Liver (tissue), 9 donors: ENCODE results near the gene SERPINH1. TPM values are rescaled to one million over a fixed set of nuclear protein-coding genes. Genes with fewer than 3 reads are reported as not detected.

Experiments
- DNase-seq: peaks from one replicate; pipeline ENCODE4 v3.0.0-alpha.2; 2017; ENCODE audit warnings: low spot score
- H3K27ac ChIP-seq, 2 donors: one replicate each; pipeline ENCODE4 v1.7.0; 2013; ENCODE audit warnings: inconsistent platforms in 2 of 2, low read length in 2 of 2, control low read depth in 1 of 2, low read depth in 1 of 2, mild to moderate bottlenecking in 1 of 2
- H3K27me3 ChIP-seq, 4 donors: one replicate each; pipeline versions ENCODE4 v1.6.1 to v1.7.0; 2013; ENCODE audit warnings: low read length in 3 of 4, inconsistent platforms in 1 of 4, mild to moderate bottlenecking in 1 of 4, moderate library complexity in 1 of 4; ENCODE audit not compliant: control insufficient read depth in 4 of 4, insufficient read depth in 4 of 4
- H3K36me3 ChIP-seq, 4 donors: one replicate each; pipeline versions ENCODE4 v1.6.1 to v1.7.0; 2013; ENCODE audit warnings: low read length in 3 of 4, mild to moderate bottlenecking in 3 of 4, low read depth in 1 of 4, moderate library complexity in 1 of 4; ENCODE audit not compliant: control insufficient read depth in 4 of 4, insufficient read depth in 3 of 4
- H3K4me1 ChIP-seq, 4 donors: one replicate each; pipeline versions ENCODE4 v1.6.1 to v1.7.0; 2013; ENCODE audit warnings: low read length in 3 of 4, mild to moderate bottlenecking in 3 of 4, moderate library complexity in 1 of 4; ENCODE audit not compliant: control insufficient read depth in 4 of 4, insufficient read depth in 4 of 4
- H3K4me3 ChIP-seq, 3 donors: one replicate each; pipeline versions ENCODE4 v1.6.1 to v1.7.0; 2013; ENCODE audit warnings: low read length in 3 of 3, control low read depth in 1 of 3, low read depth in 1 of 3, mild to moderate bottlenecking in 1 of 3
- H3K9ac ChIP-seq, 2 donors: one replicate each; pipeline ENCODE4 v1.7.0; 2013; ENCODE audit warnings: low read length in 2 of 2, mild to moderate bottlenecking in 2 of 2, moderate library complexity in 2 of 2, control low read depth in 1 of 2, low read depth in 1 of 2
- H3K9me3 ChIP-seq, 4 donors: one replicate each; pipeline versions ENCODE4 v1.6.1 to v1.7.0; 2013; ENCODE audit warnings: low read length in 3 of 4; ENCODE audit not compliant: control insufficient read depth in 4 of 4
- EGR1 ChIP-seq, 2 donors: IDR thresholded peaks; 2 replicates each; pipeline ENCODE4 v1.6.1; 2016 to 2018; ENCODE audit warnings: antibody characterized with exemption in 2 of 2, low read depth in 2 of 2
- FOXA1 ChIP-seq: IDR thresholded peaks from 2 replicates; pipeline ENCODE4 v1.6.1; 2016; ENCODE audit warnings: antibody characterized with exemption
- FOXA2 ChIP-seq: IDR thresholded peaks from 2 replicates; pipeline ENCODE4 v1.6.1; 2016; ENCODE audit warnings: antibody characterized with exemption
- GABPA ChIP-seq, 2 donors: IDR thresholded peaks in 1 of 2; conservative IDR thresholded peaks in 1 of 2; 2 replicates each; pipeline ENCODE4 v1.6.1; 2016; ENCODE audit warnings: antibody characterized with exemption in 2 of 2, mild to moderate bottlenecking in 1 of 2, moderate library complexity in 1 of 2
- HNF4A ChIP-seq, 2 donors: conservative IDR thresholded peaks; 2 replicates each; pipeline ENCODE4 v1.6.1; 2016; ENCODE audit warnings: antibody characterized with exemption in 2 of 2, mild to moderate bottlenecking in 2 of 2
- HNF4G ChIP-seq: IDR thresholded peaks from 2 replicates; pipeline ENCODE4 v1.6.1; 2016; ENCODE audit warnings: antibody characterized with exemption
- JUND ChIP-seq, 2 donors: IDR thresholded peaks; 2 replicates each; pipeline ENCODE4 v1.6.1; 2016; ENCODE audit warnings: antibody characterized with exemption in 2 of 2
- NR2F2 ChIP-seq: IDR thresholded peaks from 2 replicates; pipeline ENCODE4 v1.6.1; 2016; ENCODE audit warnings: antibody characterized with exemption
- RAD21 ChIP-seq, 2 donors: IDR thresholded peaks; 2 replicates each; pipeline ENCODE4 v1.6.1; 2016; ENCODE audit warnings: antibody characterized with exemption in 2 of 2, mild to moderate bottlenecking in 2 of 2
- RXRA ChIP-seq, 2 donors: IDR thresholded peaks; 2 replicates each; pipeline ENCODE4 v1.6.1; 2017 to 2018; ENCODE audit warnings: antibody characterized with exemption in 2 of 2, mild to moderate bottlenecking in 1 of 2
- SP1 ChIP-seq: IDR thresholded peaks from 2 replicates; pipeline ENCODE4 v1.6.1; 2018; ENCODE audit warnings: antibody characterized with exemption, mild to moderate bottlenecking
- TAF1 ChIP-seq: conservative IDR thresholded peaks from 2 replicates; pipeline ENCODE4 v1.6.1; 2016; ENCODE audit warnings: antibody characterized with exemption, mild to moderate bottlenecking
- YY1 ChIP-seq: IDR thresholded peaks from 2 replicates; pipeline ENCODE4 v1.6.1; 2016; ENCODE audit warnings: antibody characterized with exemption, mild to moderate bottlenecking
- ZBTB33 ChIP-seq: IDR thresholded peaks from 2 replicates; pipeline ENCODE4 v1.6.1; 2016; ENCODE audit warnings: antibody characterized with exemption
- whole genome bisulfite sequencing: extraction: QIAGEN DNeasy Blood & Tissue Kit; methylation state at CpG from one replicate; pipeline ENCODE4 v1.1.7; 2013; 5-methylcytosine and 5-hydroxymethylcytosine counted together
- polyA plus RNA-seq, 2 donors: library from polyadenylated mRNA; stranded (reverse) in 1 of 2; unstranded in 1 of 2; fragments of 200-250 nt in 1 of 2; fragments of >200 nt in 1 of 2; fragmentation: Nextera tagmentation in 1 of 2; extraction: Ambion mirVana in 1 of 2; gene quantifications; one replicate each; pipeline versions ENCODE4 v1.2.1 to v1.2.3, GENCODE V29; 2013 to 2015
- total RNA-seq, 2 donors: library from RNA; depleted of rRNA; stranded (reverse); fragments of >200 nt; gene quantifications; one replicate each; pipeline ENCODE4 v1.2.3, GENCODE V29; 2014
- TF ChIP-seq, protein P1 (sequence below): IDR thresholded peaks from 2 replicates; pipeline ENCODE4 v1.6.1; 2016; ENCODE audit warnings: antibody characterized with exemption, mild to moderate bottlenecking
- TF ChIP-seq, protein P2 (sequence below): IDR thresholded peaks from 2 replicates; pipeline ENCODE4 v1.6.1; 2016; ENCODE audit warnings: antibody characterized with exemption
- TF ChIP-seq, protein P3 (sequence below): fragments of 150-350 bp; IDR thresholded peaks from 2 replicates; pipeline ENCODE4 v1.5.1; 2017; ENCODE audit warnings: improper control_type of control experiment, low read depth, low read length; ENCODE audit not compliant: missing input control
- donor health status: healthy.
- donor health status: healthy.
- donor health status: healthy.
- donor health status: healthy.
- donor health status: healthy.

Gene SERPINH1
- total and polyA plus RNA-seq, 4 donors: 5.0 to 118 (median 68.7) TPM

DNA sequence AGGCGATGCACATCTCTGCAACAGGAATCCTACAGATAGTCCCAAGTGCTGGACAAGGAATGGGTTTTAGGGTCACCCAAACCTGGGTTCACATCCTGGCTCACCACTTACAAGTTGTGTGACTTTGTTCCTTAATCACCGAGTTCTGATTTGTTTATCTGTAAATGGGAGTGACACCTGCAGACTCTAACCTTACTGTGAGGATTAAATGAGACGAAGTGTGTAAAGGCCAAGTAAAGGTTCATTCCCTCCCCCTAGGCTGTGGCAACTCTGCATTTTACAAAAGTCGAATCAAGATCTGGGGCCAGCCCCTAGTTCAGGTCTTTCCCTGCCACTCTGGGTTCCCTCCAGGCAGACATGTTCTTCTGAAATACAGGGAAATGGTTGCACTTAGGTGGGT, 34.9 kb downstream of the SERPINH1 start (continued):
- TF ChIP-seq, protein P1, sequence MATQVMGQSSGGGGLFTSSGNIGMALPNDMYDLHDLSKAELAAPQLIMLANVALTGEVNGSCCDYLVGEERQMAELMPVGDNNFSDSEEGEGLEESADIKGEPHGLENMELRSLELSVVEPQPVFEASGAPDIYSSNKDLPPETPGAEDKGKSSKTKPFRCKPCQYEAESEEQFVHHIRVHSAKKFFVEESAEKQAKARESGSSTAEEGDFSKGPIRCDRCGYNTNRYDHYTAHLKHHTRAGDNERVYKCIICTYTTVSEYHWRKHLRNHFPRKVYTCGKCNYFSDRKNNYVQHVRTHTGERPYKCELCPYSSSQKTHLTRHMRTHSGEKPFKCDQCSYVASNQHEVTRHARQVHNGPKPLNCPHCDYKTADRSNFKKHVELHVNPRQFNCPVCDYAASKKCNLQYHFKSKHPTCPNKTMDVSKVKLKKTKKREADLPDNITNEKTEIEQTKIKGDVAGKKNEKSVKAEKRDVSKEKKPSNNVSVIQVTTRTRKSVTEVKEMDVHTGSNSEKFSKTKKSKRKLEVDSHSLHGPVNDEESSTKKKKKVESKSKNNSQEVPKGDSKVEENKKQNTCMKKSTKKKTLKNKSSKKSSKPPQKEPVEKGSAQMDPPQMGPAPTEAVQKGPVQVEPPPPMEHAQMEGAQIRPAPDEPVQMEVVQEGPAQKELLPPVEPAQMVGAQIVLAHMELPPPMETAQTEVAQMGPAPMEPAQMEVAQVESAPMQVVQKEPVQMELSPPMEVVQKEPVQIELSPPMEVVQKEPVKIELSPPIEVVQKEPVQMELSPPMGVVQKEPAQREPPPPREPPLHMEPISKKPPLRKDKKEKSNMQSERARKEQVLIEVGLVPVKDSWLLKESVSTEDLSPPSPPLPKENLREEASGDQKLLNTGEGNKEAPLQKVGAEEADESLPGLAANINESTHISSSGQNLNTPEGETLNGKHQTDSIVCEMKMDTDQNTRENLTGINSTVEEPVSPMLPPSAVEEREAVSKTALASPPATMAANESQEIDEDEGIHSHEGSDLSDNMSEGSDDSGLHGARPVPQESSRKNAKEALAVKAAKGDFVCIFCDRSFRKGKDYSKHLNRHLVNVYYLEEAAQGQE: no peak
- TF ChIP-seq FOXA1: no peak
- TF ChIP-seq, protein P2, sequence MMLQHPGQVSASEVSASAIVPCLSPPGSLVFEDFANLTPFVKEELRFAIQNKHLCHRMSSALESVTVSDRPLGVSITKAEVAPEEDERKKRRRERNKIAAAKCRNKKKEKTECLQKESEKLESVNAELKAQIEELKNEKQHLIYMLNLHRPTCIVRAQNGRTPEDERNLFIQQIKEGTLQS: no peak
- no peak for TF ChIP-seq YY1
- TF ChIP-seq RAD21 (IDR thresholded peaks at IDR 0.05): no peak

DNA sequence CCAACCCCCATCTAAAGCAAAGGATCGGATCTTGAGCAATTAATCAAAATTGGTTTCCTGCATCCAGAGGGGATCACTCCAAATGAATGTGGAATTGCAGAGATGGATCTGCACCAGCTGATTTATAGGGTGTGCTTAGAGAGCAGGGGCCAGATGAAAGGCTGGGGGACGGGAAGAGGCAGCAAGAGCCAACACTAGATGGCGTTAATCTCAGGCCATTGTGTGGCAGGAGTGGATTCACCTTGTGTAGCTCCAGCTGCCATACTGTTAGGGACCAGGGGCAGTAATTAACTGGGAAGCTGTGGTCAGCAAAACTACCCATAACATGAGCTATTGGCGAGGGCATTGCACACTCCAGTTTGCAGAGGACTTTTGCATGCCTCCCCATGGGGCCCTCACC, 35.6 kb downstream of the SERPINH1 start:
- TF ChIP-seq RAD21 (IDR thresholded peaks at IDR 0.05) (peak; percentile 17 to 66), HNF4G (no peak)
- TF ChIP-seq, protein P3, sequence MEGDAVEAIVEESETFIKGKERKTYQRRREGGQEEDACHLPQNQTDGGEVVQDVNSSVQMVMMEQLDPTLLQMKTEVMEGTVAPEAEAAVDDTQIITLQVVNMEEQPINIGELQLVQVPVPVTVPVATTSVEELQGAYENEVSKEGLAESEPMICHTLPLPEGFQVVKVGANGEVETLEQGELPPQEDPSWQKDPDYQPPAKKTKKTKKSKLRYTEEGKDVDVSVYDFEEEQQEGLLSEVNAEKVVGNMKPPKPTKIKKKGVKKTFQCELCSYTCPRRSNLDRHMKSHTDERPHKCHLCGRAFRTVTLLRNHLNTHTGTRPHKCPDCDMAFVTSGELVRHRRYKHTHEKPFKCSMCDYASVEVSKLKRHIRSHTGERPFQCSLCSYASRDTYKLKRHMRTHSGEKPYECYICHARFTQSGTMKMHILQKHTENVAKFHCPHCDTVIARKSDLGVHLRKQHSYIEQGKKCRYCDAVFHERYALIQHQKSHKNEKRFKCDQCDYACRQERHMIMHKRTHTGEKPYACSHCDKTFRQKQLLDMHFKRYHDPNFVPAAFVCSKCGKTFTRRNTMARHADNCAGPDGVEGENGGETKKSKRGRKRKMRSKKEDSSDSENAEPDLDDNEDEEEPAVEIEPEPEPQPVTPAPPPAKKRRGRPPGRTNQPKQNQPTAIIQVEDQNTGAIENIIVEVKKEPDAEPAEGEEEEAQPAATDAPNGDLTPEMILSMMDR: peak; percentile 17
- Histone ChIP-seq H3K4me3 (no peak overlapping the region), H3K36me3 (no peaks in the 10 kb centered on the region), H3K9me3 (no peaks in the 10 kb centered on the region), H3K9ac (no peak overlapping the region), H3K27me3 (no peaks in the 10 kb centered on the region), H3K27ac (no peak overlapping the region), H3K4me1 (no peaks in the 10 kb centered on the region)
- no peak for DNase-seq
- 79% methylated on average over 4 of the region's 4 CpGs for WGBS

GRCh38 chr11:75598264-75598663, 36.2 kb downstream of the SERPINH1 start:
- no peak overlapping the region for H3K4me3 ChIP-seq
- no peak overlapping the region for H3K9ac ChIP-seq
- no peak overlapping the region for H3K27ac ChIP-seq
- H3K4me1 ChIP-seq: no peaks in the 10 kb centered on the region
- no peaks in the 10 kb centered on the region for H3K9me3 ChIP-seq
- no peaks in the 10 kb centered on the region for H3K27me3 ChIP-seq
- no peaks in the 10 kb centered on the region for H3K36me3 ChIP-seq
- DNase-seq: no peak
- TF ChIP-seq EGR1 (IDR thresholded peaks at IDR 0.05; ENCODE audit: low read depth in 2 of 2) (no peak), YY1 (no peak), SP1 (no peak), JUND (IDR thresholded peaks at IDR 0.05) (no peak), RAD21 (IDR thresholded peaks at IDR 0.05) (no peak), FOXA2 (no peak), TAF1 (no peak), NR2F2 (no peak), GABPA (IDR thresholded peaks at IDR 0.05 in 1 of 2, conservative IDR thresholded peaks at IDR 0.05 in 1 of 2) (no peak), ZBTB33 (no peak), FOXA1 (no peak), HNF4A (conservative IDR thresholded peaks at IDR 0.05) (no peak), RXRA (IDR thresholded peaks at IDR 0.05) (no peak)
- TF ChIP-seq, protein P3: no peak
- TF ChIP-seq, protein P2: no peak
- TF ChIP-seq, protein P1: no peak
